ENCODE data around the gene SBSN.
"Not testable (repeated sequence)": the region's sequence is repeated elsewhere in the genome, so short reads cannot be mapped to it uniquely, and the experiment has no call there.

Gene SBSN

DNA sequence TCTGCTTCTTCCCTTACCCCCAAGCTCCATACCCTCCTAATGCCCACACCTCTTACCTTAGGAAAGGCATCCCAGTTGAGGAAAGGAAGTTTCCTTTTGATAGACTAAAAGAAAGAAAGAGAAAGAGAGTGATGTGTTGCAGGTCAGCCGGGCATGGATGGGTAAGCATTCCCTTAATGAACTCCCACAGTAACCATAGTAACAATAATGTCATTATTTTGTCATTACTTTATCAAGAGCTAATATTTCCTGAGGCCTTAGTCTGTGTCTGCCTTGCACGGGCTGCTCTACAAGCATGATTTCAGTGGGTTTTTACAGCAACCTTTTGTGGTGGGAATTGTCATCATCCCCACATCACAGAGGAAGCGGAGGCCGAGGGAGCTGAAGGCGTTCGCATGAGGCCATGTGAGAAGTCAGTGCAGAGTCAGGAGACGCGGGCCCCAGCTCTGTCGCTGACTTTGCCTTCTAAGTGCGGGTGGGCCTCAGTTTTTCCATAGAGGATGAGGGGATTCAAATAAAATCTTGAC, 40.4 kb downstream of the SBSN start:
- Histone ChIP-seq H3K27me3 (ENCODE audit: control insufficient read depth, insufficient read depth, low read length) (peaks cover 12% of the 10 kb centered on the region; the same call in 1 of the 2 replicates), H3K4me1 (ENCODE audit: control insufficient read depth, insufficient read depth, low read length) (no peaks in the 10 kb centered on the region), H3K36me3 (ENCODE audit: control insufficient read depth, insufficient read depth, low read length) (no peaks in the 10 kb centered on the region), H3K27ac (ENCODE audit: low read depth, low read length) (no peak overlapping the region), H3K9ac (ENCODE audit: low read depth, low read length) (no peak overlapping the region), H3K4me3 (ENCODE audit: low read depth, low read length) (no peak overlapping the region), H3K9me3 (ENCODE audit: control insufficient read depth, insufficient read depth, low read length) (no peaks in the 10 kb centered on the region)

DNA sequence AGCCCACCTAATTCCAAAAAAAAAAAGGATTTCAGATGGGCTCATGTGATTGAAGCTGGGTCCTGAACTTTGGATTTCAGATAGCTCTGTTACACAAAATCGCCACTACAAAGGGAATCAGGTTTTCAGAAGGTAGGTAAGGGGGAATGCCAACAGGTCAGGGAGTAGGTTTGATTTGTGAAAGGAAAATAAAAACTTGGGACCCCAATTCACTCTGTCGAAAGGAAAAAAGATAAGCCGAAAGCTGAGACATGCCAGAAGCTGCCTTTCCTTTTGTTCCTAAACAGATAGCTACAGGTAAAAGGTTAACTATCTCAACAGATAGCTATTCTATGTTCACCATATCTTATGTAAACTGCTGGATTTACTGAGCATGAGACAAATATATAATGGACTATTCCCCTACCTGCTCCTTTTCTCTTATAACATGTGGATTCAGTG, 41.8 kb downstream of the SBSN start:
- Histone ChIP-seq H3K4me3 (ENCODE audit: low read depth, low read length) (no peak overlapping the region), H3K9ac (ENCODE audit: low read depth, low read length) (no peak overlapping the region), H3K36me3 (ENCODE audit: control insufficient read depth, insufficient read depth, low read length) (no peaks in the 10 kb centered on the region), H3K27ac (ENCODE audit: low read depth, low read length) (no peak overlapping the region), H3K4me1 (ENCODE audit: control insufficient read depth, insufficient read depth, low read length) (no peaks in the 10 kb centered on the region), H3K27me3 (ENCODE audit: control insufficient read depth, insufficient read depth, low read length) (peaks cover 6% of the 10 kb centered on the region; the same call in 1 of the 2 replicates), H3K9me3 (ENCODE audit: control insufficient read depth, insufficient read depth, low read length) (no peaks in the 10 kb centered on the region)

DNA sequence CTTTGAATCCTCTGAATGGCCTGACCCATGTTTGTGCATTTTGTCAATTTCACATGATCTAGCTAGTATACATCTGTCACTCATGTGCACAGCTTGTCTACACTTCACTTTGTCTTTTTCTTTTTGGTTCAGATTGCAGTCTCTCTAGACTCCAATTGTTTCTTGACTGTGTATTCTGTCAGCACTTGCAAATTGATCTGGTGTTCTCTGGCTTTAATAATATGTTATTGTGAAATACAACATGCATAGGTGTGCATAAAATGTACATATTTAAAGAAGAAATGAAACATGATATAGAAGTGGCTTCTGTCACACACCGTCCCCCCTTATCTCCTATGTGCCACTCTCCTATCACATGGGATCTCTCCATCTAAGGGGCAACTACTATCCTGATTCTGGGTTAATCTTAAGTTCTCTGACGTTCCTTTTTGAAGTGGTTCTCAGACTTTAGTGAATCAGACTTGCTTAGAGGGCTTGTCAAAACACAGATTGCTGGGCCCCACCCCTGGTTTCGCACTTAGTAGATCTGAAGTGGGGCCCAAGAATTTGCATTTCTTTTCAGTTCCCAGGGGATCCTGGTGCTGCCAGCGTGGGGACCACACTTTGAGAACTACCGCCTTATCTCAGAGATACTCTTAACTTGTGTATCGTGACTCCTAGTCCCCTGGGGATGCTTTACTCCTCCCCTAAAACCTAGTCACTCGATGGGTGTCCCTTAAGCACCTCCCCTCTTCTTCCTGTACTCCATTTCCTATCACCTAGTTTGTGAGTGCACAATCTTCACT, 43.7 kb downstream of the SBSN start:
- H3K9ac ChIP-seq (ENCODE audit: low read depth, low read length), result no peak overlapping the region

DNA sequence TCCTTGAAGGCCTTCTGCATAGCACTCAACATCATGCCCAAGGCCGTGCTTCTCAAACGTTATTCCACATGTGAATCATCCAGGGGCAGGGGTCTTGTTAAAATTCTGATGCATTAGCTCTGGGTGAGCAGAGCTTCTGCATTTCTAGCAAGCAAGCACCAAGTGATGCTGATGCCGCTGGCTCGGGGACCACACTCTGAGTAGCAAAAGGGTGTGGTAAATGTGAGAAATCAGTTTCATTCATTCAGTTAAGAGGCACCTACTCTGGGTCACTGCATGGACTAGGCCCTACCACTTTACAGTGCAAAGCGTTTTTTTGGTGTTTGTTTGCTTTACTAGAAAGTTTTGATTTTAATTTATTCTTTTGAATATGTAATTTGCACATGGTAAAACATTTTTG, 45.0 kb downstream of the SBSN start:
- Histone ChIP-seq H3K4me3 (ENCODE audit: low read depth, low read length) (no peak overlapping the region), H3K27ac (ENCODE audit: low read depth, low read length) (no peak overlapping the region), H3K27me3 (ENCODE audit: control insufficient read depth, insufficient read depth, low read length) (peaks cover 6% of the 10 kb centered on the region; the same call in 1 of the 2 replicates), H3K9me3 (ENCODE audit: control insufficient read depth, insufficient read depth, low read length) (no peaks in the 10 kb centered on the region), H3K36me3 (ENCODE audit: control insufficient read depth, insufficient read depth, low read length) (no peaks in the 10 kb centered on the region), H3K9ac (ENCODE audit: low read depth, low read length) (no peak overlapping the region), H3K4me1 (ENCODE audit: control insufficient read depth, insufficient read depth, low read length) (no peaks in the 10 kb centered on the region)

More for the DNA sequence above, 43.7 kb downstream of the SBSN start:
- Histone ChIP-seq H3K27ac (ENCODE audit: low read depth, low read length) (no peak overlapping the region), H3K27me3 (ENCODE audit: control insufficient read depth, insufficient read depth, low read length) (peaks cover 6% of the 10 kb centered on the region; the same call in 1 of the 2 replicates), H3K9me3 (ENCODE audit: control insufficient read depth, insufficient read depth, low read length) (no peaks in the 10 kb centered on the region), H3K36me3 (ENCODE audit: control insufficient read depth, insufficient read depth, low read length) (no peaks in the 10 kb centered on the region), H3K4me1 (ENCODE audit: control insufficient read depth, insufficient read depth, low read length) (no peaks in the 10 kb centered on the region), H3K4me3 (ENCODE audit: low read depth, low read length) (no peak overlapping the region)

DNA sequence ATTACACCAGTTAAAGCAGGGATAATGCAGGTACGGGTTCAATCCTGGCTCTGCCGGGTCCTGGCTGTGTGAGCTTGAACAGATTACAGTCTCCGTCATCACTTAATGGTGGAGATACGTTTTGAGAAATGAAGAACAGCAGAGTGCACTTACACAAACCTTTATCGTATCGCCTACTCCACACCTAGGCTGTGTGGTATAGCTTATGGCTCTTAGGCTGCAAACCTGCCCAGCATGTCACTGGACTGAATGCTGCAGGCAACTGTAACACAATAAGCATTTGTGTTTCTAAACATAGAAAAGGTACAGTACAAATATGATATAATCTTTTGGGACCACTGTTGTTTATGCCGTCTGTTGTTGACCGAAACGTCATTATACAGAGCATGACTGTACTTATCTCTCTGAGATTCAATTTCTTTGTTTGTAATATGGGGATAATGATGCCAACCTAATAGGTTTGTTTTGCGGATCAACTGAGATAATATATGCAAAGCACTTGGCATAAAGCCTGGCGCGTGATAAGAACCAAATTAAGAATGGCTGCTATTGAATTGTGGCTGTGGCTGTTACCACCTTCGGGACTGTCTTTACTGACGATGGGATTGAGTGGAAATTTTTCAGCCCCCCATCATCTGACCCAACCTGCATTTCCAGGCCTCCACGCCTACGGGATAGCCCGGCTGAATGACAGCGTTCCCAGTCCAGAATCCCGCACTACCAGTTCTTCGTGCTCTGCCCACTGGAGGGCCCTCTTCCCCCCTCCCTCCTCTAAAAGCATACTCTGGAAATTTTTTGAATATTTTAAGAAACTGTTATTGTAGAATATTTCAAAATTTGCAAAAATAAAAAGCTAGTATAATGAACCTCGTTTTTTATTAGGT, 49.1 kb downstream of the SBSN start:
- Histone ChIP-seq H3K36me3 (ENCODE audit: control insufficient read depth, insufficient read depth, low read length) (no peaks in the 10 kb centered on the region), H3K4me3 (ENCODE audit: low read depth, low read length) (no peak overlapping the region), H3K4me1 (ENCODE audit: control insufficient read depth, insufficient read depth, low read length) (no peaks in the 10 kb centered on the region), H3K27ac (ENCODE audit: low read depth, low read length) (no peak overlapping the region), H3K27me3 (ENCODE audit: control insufficient read depth, insufficient read depth, low read length) (no peaks in the 10 kb centered on the region), H3K9me3 (ENCODE audit: control insufficient read depth, insufficient read depth, low read length) (no peaks in the 10 kb centered on the region), H3K9ac (ENCODE audit: low read depth, low read length) (no peak overlapping the region)

DNA sequence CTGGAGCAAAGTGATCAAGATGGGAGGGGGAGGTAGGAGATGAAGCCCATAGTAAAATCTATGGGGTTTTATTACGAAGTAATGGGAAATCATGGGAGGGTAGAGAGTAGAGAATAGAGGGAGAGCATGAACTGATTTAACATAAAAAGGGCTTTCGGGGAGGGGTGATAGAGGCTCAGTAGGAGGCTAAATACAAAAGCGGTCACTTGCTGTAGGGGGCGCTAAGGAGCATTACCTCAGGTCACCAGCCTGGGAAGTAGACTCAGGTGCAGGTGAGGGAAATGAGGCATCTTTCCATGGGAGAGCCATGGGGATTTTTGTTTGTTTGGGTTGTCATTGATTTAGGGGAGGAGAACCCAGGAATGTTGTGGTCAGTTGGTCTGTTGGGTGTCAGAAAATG, 52.0 kb downstream of the SBSN start:
- no peak overlapping the region for H3K27ac ChIP-seq (ENCODE audit: low read depth, low read length)
- no peaks in the 10 kb centered on the region for H3K27me3 ChIP-seq (ENCODE audit: control insufficient read depth, insufficient read depth, low read length)
- no peak overlapping the region for H3K9ac ChIP-seq (ENCODE audit: low read depth, low read length)
- H3K4me1 ChIP-seq (ENCODE audit: control insufficient read depth, insufficient read depth, low read length), result no peaks in the 10 kb centered on the region
- no peaks in the 10 kb centered on the region for H3K36me3 ChIP-seq (ENCODE audit: control insufficient read depth, insufficient read depth, low read length)
- H3K4me3 ChIP-seq (ENCODE audit: low read depth, low read length), result no peak overlapping the region
- no peaks in the 10 kb centered on the region for H3K9me3 ChIP-seq (ENCODE audit: control insufficient read depth, insufficient read depth, low read length)

DNA sequence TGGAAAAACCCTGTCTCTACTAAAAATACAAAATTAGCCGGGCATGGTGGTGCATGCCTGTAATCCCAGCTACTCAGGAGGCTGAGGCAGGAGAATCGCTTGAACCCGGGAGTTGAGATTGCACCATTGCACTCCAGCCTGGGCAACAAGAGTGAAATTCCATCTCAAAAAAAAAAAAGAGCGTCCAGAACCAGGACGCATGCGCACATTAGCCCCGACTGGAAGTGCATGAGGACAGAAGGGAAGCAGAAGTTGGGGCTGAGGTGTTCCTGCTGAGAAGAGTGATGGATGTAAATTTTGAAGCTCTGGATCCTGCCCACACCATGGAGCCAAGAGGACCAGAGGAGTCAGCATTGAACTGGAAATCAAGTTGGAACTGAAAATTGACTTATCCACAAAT, 53.5 kb downstream of the SBSN start:
- not testable (repeated sequence) for H3K27ac ChIP-seq (ENCODE audit: low read depth, low read length); H3K9ac ChIP-seq (ENCODE audit: low read depth, low read length); H3K4me3 ChIP-seq (ENCODE audit: low read depth, low read length); H3K36me3 ChIP-seq (ENCODE audit: control insufficient read depth, insufficient read depth, low read length); H3K4me1 ChIP-seq (ENCODE audit: control insufficient read depth, insufficient read depth, low read length); H3K27me3 ChIP-seq (ENCODE audit: control insufficient read depth, insufficient read depth, low read length); H3K9me3 ChIP-seq (ENCODE audit: control insufficient read depth, insufficient read depth, low read length)

DNA sequence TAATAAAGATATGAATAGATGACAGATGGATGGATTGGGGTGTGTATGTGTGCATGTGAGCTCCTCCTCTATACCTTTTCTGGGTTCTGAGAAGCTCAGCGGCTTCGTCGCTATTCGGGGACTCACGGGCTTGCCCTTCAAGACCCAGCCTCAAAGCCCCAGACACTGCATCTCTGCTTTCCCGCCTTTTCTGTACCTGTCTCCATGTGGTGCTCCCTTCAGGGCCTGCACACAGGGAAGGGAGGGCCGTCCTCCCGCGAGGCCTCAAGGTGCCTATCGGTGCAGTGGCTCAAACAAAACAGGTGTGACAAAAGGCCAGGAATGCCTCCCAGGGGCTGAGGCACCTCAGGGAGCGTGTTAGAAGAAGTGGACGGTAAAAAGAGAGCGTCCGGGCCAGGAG, 54.0 kb downstream of the SBSN start:
- H3K27ac ChIP-seq (ENCODE audit: low read depth, low read length), result no peak overlapping the region
- H3K4me1 ChIP-seq (ENCODE audit: control insufficient read depth, insufficient read depth, low read length), result peaks cover 4% of the 10 kb centered on the region
- no peak overlapping the region for H3K4me3 ChIP-seq (ENCODE audit: low read depth, low read length)
- H3K9ac ChIP-seq (ENCODE audit: low read depth, low read length), result no peak overlapping the region
- H3K27me3 ChIP-seq (ENCODE audit: control insufficient read depth, insufficient read depth, low read length), result no peaks in the 10 kb centered on the region
- H3K9me3 ChIP-seq (ENCODE audit: control insufficient read depth, insufficient read depth, low read length), result no peaks in the 10 kb centered on the region
- no peaks in the 10 kb centered on the region for H3K36me3 ChIP-seq (ENCODE audit: control insufficient read depth, insufficient read depth, low read length)
